ENCODE results near the gene MED26.
"Not testable (repeated sequence)": the region's sequence is repeated elsewhere in the genome, so short reads cannot be mapped to it uniquely, and the experiment has no call there.

MED26 gene

DNA sequence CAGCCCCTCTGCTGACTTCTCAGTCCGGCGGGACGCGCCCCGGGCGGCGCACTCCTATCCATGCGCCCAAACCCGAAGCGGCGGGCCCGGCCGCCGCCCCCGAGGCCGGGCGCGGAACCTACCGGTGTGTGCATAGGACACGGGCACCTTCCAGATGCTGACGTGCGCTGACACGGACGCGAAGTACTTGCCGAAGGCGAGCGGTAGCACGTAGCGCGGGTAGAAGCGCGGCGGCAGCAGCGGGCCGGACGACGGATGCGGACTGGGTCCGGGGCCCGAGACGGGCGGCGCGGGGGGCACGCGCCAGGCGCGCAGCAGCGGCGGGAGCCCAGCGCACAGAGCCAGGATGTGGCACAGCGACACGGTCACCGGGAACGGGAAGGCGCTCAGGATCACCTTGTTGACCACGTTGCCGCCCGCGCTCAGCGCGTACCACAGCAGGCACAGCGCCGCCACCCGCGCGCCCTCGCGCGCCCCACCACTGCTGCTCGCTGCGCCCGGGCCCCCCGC, 56.1 kb downstream of the MED26 start:
- no peak for DNase-seq

DNA sequence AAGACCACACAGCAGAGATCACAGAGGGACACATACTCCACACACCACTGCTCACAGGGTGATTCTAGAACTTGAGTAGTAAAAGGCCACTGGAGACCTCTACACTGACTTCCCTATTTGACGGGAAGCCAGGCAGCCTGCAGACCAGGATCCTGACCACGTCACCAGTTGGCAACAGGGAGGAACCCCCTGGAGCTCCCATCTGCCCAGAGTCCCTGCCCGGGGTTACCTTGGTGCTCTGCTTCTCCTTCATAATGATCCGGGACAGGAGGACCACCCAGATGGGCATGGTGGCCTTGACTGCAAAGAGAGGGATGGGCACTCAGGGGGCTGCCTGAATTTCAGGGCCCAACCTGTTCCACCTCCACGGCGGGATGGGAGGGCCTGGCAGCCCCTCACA, 56.7 kb downstream of the MED26 start:
- peak; percentile 40 for DNase-seq

DNA sequence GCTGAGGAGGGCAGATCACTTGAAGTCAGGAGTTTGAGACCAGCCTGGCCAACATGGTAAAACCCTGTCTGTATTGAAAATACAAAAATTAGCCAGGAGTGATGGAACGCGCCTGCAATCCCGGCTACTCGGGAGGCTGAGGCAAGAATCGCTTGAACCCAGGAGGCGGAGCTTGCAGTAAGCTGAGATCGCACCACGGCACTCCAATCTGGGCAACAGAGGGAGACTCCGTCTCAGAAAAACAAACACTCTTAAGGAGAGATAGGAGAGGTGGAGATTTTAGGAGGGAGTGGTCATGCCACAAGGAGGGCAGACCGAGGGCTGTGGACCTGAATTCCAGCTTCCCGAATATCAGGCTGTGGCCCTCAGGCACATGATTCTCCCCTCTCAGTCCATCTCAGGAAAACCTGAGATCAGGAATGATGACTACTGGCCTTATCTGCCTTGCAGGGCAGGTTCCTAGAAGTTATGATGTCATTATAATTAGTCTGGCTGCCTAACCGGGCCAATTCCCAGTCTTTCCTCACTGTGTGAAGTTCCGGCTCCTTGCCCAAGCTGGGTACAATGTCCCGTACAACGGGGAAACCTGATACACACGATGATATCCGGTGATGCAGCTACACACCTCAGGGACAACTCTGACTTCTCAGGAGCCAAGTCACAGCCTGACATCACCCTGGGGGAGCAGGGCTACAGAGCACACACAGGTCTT, 58.2 kb downstream of the MED26 start:
- DNase-seq: no peak

DNA sequence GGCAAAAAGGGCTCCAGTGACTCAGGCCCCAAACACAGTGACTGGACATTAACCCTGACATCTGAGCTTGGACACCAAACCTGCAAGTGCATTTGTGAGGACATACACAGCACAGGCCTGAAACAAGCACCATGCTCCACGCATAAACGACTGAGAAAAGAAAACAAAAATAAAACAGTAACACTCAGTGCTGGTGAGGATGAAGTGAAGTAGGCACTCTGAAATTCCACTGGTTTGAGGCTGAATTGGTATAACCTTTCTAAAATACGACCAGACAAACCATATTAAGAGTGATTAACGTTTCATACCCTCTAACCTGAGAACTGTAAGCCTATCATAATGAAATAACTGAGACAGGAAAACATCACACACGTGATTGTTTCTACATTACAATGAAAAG, 61.3 kb downstream of the MED26 start:
- no peak for DNase-seq

DNA sequence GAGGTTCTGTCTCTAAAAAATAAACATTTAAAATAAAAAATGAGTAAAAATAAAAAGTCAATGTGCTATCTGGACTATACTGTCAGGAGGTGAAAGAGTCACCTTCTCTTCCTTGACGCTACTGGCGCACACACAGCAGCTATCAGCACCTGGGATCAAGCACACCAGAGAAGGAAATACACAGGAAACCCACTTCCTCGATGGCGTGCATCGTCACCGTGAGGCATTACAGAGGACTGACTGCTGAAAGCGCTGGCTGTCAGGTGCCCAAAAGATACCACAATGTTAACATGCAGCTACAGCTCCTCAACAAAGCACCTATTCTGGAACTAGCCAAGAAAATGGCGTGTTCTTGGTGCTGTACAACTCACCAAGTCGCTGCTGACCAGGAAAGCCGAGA, 61.8 kb downstream of the MED26 start:
- no peak for DNase-seq

DNA sequence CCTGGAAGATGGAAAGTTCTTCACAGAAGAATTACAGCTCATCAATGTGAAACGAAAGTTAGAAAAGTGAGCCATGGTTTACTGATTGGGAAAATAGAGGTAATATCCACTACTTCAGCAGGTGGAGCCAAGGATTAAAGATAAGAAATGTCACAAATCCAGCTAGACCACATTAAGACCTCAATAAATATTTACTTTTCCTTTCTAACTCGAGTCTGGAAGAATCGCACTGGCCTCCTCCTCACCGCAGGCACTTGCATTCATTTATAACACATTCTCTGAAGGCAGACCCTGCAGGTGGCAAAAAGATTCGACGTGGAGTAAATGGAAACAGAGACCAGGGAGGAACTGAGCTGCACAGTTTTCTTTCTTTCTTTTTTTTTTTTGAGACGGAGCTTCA, 63.2 kb downstream of the MED26 start:
- no peak for DNase-seq

DNA sequence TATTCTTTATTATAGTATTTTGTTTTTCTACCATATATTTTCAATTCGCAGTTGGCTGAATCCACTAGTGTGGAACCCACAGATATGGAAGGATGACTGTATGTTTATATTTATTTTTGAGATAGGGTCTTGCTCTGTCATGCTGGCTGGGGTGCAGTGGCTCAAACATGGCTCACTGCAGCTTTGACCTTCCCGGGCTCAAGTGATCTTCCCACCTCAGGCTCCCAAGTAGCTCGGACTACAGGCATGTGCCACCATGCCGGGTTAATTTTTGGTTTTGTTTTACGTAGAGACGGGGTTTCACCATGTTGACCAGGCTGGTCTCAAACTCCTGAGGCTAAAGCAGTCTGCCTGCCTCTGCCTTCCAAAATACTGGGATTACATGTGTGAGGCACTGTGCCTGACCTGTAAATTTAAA, 65.4 kb downstream of the MED26 start:
- DNase-seq: no peak

DNA sequence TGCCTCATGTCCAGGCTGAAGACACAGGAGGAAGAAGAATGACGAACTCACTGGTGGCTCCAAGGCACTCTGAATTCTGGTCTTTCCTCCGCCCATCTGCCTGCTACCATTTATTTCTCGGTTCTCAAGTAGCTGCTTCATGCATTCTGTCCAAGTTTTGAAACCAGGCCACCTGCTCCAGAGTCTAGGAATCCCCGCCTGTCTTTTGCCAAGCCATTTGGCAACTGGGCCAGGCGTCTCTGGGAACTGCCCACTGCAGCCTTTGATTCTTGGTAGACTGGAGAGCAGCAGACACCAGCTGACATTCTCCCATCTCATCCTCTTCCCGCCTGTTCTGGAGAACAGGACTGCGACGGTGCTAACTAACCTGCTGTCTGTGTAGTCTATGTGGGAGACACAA, 66.6 kb downstream of the MED26 start:
- DNase-seq: peak; percentile 92

DNA sequence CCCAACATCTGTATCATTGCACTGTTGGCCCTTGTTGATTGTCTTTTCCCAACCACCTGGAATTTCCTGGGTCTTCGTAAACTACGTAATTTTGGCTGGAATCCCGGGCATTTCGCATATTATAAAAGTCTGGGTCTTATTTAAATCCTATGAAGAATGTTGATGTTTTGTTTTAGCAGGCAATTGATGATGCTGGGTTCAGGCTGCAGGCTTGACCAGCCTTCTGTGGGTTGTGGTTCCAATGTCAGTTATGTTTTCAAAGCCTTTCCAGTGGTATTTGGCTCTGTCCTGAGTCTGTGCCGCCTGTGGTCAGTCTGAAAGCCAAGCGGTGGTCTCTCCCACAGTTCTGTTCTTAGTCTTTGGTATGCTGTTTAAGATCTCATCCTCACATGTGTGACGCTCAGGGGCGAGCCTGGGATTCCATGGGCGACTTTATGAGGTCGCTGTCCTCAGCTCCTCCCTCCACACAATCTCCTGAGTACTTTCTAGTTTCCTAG, 68.2 kb downstream of the MED26 start:
- DNase-seq: no peak

DNA sequence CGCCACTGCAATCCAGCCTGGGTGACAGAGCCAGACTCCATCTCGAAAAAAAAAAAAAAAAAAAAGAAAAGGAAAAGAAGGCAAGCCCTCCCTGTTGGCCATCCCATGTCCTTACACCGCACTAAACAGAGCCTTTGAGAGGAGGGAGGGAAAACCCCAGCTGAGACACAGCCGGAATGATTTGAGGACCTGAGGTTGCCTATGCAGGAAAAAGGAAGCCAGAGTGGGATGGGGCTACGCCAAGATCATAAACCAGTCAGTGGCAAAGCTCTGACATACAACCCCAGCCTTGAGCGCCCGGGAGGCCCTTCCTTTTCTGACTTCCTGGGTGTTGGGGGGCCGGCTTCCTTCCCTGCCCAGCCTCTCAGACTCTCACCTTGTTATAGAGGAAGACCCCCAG, 73.2 kb downstream of the MED26 start:
- DNase-seq: no peak

DNA sequence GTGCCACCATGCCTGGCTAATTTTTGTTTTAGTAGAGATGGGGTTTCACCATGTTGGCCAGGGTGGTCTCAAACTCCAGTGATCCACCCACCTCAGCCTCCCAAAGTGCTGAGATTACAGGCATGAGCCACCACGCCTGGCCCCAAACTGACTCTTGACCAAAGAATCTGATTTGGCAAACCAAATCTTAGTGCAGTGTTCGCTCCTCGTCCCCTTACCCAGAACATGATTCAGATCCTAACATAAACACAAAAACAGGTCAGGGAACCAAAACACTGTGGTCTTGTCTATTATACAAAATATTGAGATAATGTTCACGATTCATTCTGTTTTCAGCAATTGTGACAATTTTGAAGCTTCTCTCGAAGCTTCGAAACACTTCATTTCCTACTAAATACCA, 76.1 kb downstream of the MED26 start:
- not testable (repeated sequence) for DNase-seq

DNA sequence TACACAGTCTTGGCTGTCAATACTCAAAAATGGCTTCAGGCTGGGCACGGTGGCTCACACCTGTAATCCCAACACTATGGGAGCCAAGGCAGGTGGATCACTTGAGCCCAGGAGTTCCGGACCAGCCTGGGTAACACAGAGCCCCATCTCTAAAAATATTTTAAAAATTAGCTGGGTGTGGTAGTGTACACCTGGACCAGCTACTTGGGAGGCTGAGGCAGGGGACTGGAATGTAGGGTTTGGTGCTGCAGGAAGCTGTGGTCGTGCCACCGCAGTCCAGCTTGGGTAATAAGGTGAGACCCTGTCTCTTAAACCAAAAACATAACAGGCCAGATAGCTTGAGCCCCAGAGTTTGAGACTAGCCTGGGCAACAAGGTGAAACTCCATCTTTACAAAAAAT, 79.0 kb downstream of the MED26 start:
- no peak for DNase-seq

DNA sequence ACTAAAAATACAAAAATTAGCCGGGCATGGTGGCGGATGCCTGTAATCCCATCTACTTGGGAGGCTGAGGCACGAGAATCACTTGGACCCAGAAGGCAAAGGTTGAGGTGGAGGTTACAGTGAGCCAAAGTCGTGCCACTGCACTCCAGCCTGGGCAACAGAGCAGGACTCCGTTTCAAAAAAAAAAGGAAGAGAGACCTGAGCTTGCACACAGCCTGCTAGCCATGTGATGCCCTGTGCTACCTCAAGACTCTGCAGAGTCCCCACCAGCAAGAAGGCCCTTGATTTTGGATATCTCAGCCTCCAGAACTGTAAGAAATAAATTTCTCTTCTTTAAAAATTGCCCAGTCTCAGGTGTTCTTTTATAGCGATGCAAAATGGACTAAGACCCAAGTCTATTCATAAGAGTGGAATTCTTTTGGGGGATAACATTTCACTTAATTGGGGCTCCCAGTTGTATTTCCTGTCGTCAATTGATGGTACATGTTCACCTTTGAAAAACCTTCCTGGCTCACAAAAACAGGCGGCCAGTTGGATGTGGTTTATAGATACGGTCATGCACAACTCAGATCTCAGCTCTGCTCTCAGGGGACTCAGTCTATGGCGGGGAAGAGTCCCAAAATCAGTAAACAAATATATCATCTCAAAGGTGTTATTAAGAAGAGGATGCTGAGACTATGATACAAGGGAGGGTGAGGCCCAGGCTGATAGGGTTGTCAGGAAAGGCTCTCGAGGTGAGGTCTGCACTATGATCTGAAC, 83.4 kb downstream of the MED26 start:
- no peak for DNase-seq

DNA sequence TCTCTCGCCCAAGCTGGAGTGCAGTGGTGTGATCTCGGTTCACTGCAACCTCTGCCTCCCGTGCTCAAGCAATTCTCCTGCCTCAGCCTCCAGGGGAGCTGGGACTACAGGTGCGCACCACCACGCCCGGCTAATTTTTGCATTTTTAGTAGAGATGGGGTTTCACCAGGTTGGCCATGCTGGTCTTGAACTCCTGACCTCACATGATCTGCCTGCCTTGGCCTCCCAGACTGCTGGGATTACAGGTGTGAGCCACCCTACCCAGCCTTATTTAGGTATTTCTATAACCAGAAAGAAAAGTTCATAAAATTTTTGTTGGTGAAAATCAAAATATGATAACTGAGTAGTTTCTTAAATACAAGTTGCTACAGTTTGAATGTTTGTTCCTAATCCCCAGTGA, 84.3 kb downstream of the MED26 start:
- not testable (repeated sequence) for DNase-seq

DNA sequence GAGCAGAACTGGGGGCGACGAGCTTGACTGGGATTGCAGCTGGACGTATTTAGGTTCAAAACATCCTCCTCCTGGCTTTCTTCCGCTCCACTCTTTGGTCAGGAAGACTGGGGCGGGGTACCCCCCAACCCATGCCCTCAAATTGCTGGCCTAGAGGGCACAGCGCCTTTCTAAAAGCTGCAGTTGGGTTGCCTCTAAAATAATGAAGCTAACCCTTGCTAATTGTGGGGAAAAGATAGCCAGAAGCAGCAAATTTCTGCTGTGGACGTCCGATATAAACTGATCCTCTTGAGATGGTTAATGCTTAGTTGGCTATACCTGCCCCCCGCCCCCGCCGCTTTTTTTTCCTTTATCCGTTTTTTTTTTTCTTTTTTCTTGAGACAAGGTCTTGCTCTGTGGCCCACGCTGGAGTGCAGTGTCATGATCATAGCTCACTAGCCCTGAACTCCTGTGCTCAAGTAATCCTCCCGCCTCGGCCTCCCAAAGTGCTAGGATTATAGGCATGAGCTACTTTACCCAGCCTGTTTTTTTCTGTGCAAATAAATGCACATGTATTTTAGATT, 85.0 kb downstream of the MED26 start:
- no peak for DNase-seq

DNA sequence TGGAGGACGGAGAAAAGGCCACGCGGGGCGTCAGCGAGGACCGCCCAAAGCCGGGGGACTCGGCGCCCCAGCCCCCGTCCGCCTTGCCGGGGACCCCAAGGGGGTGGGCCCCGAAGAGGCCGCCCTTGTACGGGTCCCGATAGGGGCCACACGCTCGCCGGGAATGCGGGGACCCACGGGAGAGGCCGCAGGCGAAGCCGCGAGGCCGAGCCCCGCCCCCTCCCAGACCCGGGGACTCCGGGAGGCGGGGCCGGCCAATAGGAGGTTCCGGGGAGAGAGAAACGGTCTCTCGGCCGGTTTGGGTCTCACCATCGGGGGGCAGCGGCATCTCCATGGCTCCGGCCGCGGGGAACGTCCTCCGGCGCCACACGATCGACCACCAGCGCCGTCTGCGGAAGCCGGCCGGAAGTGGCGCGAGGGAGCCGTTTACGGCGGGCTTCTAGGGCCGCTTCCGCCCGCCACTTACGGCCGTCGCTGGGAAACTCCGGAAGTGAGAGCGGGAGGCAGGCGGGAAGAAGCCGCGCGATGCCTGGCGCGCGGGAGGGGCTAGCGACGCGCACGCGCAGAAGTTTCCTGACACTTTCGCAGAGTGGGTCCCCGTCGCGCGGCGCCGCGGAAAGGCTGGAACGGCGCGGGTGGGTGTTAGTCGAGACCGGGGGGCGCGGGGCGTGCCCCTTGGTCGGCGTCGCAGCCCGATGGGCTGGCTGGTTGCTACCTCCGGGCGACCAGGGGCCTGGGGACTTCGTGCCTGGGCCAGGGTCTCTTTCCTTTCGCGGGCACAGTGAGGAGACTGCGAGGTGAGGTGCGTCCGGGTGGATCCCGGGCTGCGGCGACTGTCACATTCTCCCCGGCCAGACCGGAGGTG, 85.7 kb downstream of the MED26 start, which contains the start of gene CHERP:
Gene CHERP, minus strand, starts transcription at position 393 of the 865 bp plus-strand sequence. Its CDS starts 59 bp downstream, at position 334.
- peak; percentile 93 for DNase-seq

DNA sequence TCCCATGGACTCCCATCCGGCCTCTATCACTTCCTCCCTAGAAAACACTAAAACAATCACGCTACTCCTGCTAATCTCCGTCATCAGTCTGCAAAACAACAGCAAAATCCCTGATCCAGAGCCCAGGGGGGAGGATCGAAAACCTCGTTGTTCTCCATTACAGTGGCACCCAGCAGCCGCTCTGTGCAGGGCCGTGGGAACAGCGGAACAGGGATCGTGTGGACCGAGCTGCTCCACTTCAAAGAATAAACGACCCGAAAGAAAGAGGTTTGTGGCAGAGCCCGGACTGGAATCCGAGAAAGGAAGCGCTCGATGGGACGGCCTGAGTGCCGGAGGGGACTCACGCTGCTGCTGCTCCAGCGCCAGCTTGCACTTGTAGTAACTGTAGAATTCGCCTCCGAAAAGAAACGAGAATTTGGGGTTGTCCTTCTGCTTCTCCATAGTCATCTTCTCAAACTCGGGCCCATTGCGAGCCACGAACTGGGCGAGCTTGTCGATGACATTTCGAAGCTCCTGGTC, 86.4 kb downstream of the MED26 start:
- DNase-seq: no peak

DNA sequence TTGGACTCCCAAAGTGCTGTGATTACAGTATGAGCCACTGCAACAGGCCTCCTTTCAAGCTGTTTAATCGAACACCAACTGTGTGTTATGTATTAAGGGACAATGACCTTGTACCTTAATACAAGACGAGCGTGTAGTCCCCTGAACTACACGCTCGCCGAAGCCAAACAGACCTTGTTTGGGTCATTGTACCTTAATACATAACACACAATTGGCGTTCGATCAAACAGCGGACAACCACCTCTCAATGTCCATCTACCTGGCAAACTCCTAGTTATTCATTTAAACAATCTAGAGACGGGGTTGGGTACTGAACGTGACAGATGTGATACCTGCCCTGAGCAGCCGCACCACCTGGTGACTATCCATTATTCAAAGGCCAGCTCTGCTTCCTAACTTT, 87.1 kb downstream of the MED26 start:
- no peak for DNase-seq

DNA sequence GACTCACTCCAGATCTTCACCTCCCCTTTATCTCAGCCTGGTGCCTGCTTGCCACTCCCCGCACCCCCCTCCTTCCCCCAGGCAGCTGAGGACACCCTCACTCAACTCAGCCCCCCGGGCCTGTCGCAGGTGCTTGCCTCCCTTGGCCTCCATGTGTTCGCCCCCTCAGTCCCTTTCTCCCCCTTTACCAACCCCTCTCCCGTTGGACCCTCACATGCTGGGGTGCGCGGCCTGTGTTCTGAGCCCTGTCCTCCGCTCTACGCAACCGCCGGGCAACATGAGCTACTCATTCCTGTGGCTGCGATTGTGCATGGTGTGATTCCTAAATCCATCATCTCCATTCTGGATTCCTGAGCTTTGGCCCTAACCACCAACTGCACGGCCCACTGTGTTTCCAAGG, 90.9 kb downstream of the MED26 start:
- no peak for DNase-seq

DNA sequence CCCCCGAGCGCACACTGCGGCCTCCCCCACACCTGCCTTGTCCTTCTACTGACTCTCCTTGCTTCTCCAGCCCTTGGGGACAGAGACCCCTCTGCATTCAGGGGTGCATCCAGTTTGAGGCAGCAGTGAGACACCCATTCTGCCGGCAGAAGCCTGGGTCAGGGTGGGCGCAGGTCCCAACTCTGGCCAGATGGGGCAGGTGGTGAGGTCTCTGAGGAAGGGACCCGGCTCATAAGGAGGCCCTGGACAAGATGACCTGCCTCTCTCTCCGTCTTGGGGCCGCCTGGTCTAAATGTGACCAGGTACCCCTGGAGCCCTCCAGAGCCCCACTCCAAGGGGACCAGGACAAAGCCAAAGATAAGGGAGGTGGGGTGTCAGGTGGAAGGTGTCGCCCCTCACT, 91.9 kb downstream of the MED26 start:
- DNase-seq: no peak

DNA sequence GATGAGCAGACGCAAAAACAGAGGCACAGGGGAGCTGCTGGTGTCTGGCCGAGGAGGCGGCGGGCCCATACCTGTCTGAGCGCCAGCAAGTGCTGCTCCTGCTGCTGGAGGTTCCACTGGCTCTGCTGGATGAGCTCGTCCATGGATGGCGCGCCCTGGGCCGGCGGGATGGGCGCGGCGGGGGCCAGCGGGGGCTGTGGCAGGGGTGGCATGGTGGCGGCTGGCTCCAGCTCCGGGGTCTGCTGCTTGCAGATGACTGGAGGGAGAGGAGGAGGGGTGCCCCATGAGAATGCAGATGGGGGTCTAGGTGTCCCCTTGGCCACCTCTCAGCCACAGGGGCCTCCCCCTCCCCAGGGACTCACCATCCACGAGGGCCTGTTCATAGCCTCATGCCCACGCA, 92.6 kb downstream of the MED26 start:
- no peak for DNase-seq

DNA sequence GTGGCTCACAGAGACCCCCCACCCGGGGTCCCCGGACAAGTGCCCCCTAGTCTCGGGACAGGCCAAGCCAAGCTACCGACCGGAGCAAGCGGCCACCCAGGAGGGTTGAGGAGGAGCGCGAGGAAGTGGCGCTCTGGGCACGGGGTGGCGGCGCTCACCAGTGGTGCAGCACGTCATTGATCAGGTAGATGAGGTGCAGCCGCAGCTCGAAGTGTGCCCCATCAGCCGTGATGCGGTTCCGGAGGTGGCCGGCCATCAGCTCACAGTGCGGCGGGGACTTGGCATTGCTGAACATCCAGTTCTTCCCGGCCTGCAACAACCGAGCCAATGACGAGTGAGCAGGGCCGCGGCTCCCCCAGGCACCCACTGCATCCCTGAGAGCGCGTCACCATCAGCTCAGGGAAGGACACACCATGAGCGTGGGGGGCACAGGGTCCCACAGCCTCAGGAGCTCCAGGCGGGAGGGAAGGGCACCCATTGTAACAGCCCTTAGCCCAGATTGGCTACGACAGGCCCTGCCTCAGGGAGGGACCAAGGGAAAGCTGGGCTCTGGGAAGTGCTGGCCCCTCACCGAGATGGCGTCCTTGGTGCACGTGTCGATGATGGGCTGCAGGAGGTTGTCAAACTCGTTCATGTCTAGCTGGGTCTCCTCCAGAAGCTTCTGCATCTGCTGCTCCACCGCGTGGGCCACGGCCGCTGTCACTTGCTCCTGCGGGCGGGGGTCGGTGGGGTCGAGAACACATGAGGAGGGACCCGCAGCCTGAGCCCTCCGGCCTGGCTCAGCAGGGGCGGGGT, 95.4 kb downstream of the MED26 start:
- DNase-seq: no peak
